ENCODE measurements around the gene VSTM2L. TPM values are rescaled to one million over a fixed set of nuclear protein-coding genes. Genes with fewer than 3 reads are reported as not detected.

VSTM2L gene
- total and polyA plus RNA-seq, 2 of the 13 experiments (the other 11 are each of a cell fraction or from before 2014, with no cell fraction given): not detected

DNA sequence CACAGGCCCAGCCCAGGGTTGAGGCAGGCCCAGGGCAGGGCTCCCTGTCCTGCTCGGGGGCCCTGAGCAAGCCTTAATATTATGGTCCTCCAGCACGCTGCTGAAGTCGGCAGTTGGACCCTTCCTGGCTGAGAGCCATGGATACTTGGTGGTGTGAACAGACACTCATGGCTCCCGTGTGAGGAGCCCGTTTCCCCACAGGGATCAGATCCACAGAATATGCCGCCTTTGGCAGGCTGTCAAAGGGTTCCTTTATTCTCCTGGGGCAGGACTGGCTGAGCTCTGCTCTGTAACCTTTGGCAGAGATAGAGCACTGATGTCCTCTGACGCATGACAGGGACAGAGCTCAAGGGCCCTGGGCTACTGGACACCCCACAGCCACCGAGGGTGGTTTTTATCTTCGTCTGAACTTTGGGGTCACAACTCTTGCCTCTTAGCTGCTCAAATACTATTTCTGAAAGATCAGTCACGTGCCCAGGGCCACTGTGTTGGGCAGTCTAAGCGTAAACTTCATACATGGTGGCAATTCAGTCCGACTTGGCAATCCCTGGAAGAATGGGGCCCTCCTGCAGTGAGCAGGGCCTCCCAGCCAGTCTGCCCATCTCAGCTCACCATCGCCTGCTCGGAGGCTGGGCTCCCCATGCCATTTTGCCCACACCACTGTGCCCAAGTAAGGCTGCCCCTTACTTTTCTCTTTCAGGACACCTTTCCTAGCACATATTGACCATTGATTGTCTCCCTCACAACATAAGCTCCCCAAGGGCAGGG, 81.3 kb downstream of the VSTM2L start (continued):
- no peak for TF ChIP-seq CHCHD3 (CRISPR knock-in tag; IDR thresholded peaks at IDR 0.05)
- TF ChIP-seq ZNF841 (CRISPR knock-in tag; IDR thresholded peaks at IDR 0.05; ENCODE audit: borderline replicate concordance): no peak
- no peak for TF ChIP-seq ZFP90 (CRISPR knock-in tag; IDR thresholded peaks at IDR 0.05; ENCODE audit: borderline replicate concordance)
- no peak; the same call in 1 of the 2 replicates for TF ChIP-seq KLF15 (CRISPR knock-in tag; IDR thresholded peaks at IDR 0.05; ENCODE audit: borderline replicate concordance)
- no peak for TF ChIP-seq GZF1 (CRISPR knock-in tag; IDR thresholded peaks at IDR 0.05)
- peak; percentile 89 for TF ChIP-seq ASH2L (IDR thresholded peaks at IDR 0.05; ENCODE audit: insufficient read length, low read depth, low read length)
- TF ChIP-seq ZNF282 (IDR thresholded peaks at IDR 0.05; ENCODE audit: partially characterized antibody): no peak
- TF ChIP-seq FOXO1 (CRISPR knock-in tag; IDR thresholded peaks at IDR 0.05): no peak
- TF ChIP-seq EEA1 (CRISPR knock-in tag; IDR thresholded peaks at IDR 0.05; ENCODE audit: borderline replicate concordance): peak; percentile 80; the same call in 1 of the 2 replicates
- no peak for TF ChIP-seq FOXA1 (IDR thresholded peaks at IDR 0.05)
- TF ChIP-seq FOXA1 (CRISPR knock-in tag; IDR thresholded peaks at IDR 0.05): no peak
- no peak for TF ChIP-seq AHR (CRISPR knock-in tag; IDR thresholded peaks at IDR 0.05)
- TF ChIP-seq, protein P1, sequence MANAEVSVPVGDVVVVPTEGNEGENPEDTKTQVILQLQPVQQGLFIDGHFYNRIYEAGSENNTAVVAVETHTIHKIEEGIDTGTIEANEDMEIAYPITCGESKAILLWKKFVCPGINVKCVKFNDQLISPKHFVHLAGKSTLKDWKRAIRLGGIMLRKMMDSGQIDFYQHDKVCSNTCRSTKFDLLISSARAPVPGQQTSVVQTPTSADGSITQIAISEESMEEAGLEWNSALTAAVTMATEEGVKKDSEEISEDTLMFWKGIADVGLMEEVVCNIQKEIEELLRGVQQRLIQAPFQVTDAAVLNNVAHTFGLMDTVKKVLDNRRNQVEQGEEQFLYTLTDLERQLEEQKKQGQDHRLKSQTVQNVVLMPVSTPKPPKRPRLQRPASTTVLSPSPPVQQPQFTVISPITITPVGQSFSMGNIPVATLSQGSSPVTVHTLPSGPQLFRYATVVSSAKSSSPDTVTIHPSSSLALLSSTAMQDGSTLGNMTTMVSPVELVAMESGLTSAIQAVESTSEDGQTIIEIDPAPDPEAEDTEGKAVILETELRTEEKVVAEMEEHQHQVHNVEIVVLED (CRISPR knock-in tag; IDR thresholded peaks at IDR 0.05; ENCODE audit: borderline replicate concordance): peak; percentile 17; the same call in 1 of the 2 replicates
- TF ChIP-seq ZNF83 (CRISPR knock-in tag; IDR thresholded peaks at IDR 0.05; ENCODE audit: borderline replicate concordance): peak; percentile 43; the same call in 1 of the 2 replicates
- TF ChIP-seq ZNF335 (CRISPR knock-in tag; IDR thresholded peaks at IDR 0.05): no peak
- no peak; the same call in 1 of the 2 replicates for TF ChIP-seq GABPB1 (CRISPR knock-in tag; IDR thresholded peaks at IDR 0.05)
- TF ChIP-seq, protein P2, sequence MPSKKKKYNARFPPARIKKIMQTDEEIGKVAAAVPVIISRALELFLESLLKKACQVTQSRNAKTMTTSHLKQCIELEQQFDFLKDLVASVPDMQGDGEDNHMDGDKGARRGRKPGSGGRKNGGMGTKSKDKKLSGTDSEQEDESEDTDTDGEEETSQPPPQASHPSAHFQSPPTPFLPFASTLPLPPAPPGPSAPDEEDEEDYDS (CRISPR knock-in tag; IDR thresholded peaks at IDR 0.05): no peak
- peak; percentile 23; the same call in 1 of the 2 replicates for TF ChIP-seq MXD4 (CRISPR knock-in tag; IDR thresholded peaks at IDR 0.05)
- TF ChIP-seq MTA3 (CRISPR knock-in tag; IDR thresholded peaks at IDR 0.05): no peak
- 0 out of 2 replicates have a peak, but pooled peaks have one; percentile 31 for TF ChIP-seq TMF1 (CRISPR knock-in tag; IDR thresholded peaks at IDR 0.05; ENCODE audit: low read depth)
- TF ChIP-seq, protein P3, sequence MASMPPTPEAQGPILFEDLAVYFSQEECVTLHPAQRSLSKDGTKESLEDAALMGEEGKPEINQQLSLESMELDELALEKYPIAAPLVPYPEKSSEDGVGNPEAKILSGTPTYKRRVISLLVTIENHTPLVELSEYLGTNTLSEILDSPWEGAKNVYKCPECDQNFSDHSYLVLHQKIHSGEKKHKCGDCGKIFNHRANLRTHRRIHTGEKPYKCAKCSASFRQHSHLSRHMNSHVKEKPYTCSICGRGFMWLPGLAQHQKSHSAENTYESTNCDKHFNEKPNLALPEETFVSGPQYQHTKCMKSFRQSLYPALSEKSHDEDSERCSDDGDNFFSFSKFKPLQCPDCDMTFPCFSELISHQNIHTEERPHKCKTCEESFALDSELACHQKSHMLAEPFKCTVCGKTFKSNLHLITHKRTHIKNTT (CRISPR knock-in tag; IDR thresholded peaks at IDR 0.05): no peak
- no peak for TF ChIP-seq ZNF317 (CRISPR knock-in tag; IDR thresholded peaks at IDR 0.05)
- TF ChIP-seq, protein P4, sequence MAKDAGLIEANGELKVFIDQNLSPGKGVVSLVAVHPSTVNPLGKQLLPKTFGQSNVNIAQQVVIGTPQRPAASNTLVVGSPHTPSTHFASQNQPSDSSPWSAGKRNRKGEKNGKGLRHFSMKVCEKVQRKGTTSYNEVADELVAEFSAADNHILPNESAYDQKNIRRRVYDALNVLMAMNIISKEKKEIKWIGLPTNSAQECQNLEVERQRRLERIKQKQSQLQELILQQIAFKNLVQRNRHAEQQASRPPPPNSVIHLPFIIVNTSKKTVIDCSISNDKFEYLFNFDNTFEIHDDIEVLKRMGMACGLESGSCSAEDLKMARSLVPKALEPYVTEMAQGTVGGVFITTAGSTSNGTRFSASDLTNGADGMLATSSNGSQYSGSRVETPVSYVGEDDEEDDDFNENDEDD (CRISPR knock-in tag; IDR thresholded peaks at IDR 0.05; ENCODE audit: borderline replicate concordance): peak; percentile 20; the same call in 1 of the 2 replicates
- TF ChIP-seq ZNF12 (CRISPR knock-in tag; IDR thresholded peaks at IDR 0.05): no peak
- no peak for TF ChIP-seq BRCA1 (CRISPR knock-in tag; IDR thresholded peaks at IDR 0.05)
- TF ChIP-seq SP5 (CRISPR knock-in tag; IDR thresholded peaks at IDR 0.05; ENCODE audit: borderline replicate concordance, low read depth): no peak

Measured in HepG2 (cell line).